Effector CD8-positive, alpha-beta T cell (primary cell): ENCODE data around the gene ELMO1.
"Not testable (repeated sequence)": the region's sequence is repeated elsewhere in the genome, so short reads cannot be mapped to it uniquely, and the experiment has no call there.

Experiments used
- DNase-seq: peaks from one replicate; lab custom pipeline; 2025; lab: John Stamatoyannopoulos, UW

ELMO1 gene

DNA sequence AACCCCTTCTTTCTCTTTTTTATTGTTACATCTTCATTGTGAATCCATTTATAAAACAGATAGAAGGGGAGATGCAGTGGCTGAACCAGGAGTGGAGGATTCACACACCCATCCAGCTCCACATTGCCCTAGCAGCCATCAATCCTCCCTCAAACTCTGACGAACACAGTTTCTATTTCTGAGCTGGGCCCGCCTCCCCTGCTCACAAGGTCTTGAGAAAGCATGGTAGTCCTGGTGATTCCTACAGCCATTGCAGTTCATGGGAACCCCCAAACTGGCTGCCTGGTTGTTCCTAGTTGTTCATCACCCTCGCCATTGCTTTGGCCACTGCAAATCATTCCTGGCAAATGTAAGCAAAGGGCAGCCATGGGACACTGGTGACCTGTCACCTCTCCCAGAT, 465.9 kb downstream of the ELMO1 start:
- no peak for DNase-seq

DNA sequence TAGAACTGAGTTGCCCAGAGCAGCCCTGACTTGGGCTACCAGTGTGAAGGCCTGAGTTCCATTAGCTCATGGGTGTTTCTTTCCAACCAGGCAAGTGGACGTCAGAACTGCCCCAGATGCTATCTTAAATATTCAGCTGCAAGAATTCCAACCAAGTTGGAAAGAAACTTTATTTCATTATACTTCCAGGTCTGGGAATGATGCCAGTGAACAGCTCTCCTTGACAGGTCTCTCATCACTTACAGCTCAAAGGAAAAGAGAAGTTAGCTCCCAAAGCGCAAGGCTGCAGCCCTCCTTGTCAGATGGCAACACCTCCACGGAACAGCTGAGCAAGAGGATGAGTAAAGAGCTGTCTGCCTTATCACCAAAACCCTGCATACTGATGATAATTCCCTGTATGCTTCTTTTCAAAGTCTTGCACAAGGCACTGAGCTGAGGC, 468.8 kb downstream of the ELMO1 start:
- no peak for DNase-seq

DNA sequence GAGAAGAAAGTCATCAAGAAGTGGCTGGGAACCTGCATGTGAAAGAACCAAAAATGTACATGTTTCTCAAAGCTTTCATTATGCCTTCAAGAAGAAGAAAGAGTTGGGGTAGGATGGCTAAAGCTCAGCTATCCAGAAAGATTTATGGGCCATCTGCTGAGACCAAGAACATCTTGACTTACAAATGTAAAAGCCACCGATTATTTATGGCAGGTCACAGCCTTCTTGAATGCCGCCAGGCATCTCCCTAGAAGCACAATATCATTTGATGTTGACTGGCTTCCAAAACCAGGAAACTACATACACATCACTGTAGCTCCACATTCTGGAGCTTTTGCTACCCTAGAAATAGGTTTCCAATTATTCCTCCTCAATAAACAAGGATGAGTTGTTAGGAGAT, 470.2 kb downstream of the ELMO1 start:
- DNase-seq: no peak

DNA sequence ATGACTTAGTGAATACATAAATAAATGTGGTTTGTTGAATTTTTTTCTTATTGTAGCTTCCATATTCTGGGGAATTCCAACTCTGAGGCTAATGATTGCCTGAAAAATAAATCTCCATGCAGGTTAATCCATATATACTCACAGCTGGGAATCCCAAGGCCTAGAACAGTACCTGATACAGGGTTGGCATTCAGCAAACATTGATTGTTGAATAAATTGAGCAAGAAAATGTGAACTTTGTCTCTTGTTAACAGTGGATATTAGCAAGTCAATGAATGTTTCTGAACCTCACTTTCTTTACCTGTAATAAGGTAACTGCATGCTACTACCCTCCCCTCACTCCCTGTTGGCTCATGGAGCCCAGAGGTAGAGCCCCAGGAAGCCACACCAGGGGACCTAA, 470.8 kb downstream of the ELMO1 start:
- DNase-seq: no peak

DNA sequence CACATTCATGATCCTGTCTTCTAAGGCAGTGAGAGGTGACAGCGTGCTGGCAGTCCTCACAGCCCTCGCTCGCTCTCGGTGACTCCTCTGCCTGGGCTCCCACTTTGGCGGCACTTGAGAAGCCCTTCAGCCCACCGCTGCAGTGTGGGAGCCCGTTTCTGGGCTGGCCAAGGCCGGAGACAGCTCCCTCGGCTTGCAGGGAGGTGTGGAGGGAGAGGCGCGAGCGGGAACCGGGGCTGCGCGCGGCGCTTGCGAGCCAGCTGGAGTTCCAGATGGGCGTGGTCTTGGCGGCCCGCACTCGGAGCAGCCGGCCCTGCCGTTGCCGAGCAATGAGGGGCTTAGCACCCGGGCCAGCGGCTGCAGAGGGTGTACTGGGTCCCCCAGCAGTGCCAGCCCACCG, 475.1 kb downstream of the ELMO1 start:
- not testable (repeated sequence) for DNase-seq

DNA sequence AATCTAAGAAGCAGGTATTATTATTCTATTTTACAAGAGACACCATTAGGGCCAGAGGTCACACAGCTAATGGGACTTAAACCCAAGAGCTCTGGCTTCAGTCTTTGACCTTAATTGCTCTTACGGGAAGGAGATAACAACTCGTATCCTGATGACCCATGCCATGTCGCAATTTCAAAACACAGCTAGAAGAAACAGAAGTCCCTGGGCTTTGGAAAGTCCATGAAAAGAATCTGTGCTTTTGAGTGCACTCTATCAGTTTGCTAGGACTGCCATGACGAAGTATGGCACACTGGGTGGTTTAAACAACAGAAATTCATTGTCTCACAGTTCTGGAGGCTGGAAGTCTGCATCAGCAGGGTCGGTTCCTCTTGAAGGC, 476.5 kb downstream of the ELMO1 start:
- no peak for DNase-seq

DNA sequence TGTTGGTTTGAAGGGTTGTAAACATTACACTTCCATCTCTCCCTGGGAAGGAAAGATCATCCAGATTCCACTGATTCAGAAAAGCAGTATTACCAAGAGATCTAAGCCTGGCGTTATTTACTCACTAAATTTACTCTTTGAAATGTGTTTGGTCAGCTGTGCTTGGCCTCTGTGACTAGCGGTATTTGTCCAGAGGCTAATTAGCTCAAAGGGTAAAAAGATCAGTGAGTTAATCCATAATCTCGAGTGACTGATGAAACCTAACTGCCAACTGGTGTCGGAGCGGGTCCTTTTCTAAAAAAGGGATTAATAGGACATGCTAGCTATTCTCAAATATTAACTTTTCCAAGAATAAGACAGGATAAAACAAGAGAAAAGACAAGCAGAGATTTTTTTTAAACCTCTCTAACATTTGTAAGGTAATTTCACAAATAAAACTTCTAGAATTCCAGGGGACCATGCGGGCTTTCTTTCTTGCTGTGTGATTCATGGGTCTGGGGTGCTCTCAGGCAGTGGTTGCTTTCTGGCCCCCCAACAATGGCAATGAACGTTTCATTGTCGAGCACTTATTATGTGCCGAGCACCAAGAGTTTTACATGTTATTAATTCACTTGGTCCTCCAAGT, 477.0 kb downstream of the ELMO1 start:
- DNase-seq: no peak

DNA sequence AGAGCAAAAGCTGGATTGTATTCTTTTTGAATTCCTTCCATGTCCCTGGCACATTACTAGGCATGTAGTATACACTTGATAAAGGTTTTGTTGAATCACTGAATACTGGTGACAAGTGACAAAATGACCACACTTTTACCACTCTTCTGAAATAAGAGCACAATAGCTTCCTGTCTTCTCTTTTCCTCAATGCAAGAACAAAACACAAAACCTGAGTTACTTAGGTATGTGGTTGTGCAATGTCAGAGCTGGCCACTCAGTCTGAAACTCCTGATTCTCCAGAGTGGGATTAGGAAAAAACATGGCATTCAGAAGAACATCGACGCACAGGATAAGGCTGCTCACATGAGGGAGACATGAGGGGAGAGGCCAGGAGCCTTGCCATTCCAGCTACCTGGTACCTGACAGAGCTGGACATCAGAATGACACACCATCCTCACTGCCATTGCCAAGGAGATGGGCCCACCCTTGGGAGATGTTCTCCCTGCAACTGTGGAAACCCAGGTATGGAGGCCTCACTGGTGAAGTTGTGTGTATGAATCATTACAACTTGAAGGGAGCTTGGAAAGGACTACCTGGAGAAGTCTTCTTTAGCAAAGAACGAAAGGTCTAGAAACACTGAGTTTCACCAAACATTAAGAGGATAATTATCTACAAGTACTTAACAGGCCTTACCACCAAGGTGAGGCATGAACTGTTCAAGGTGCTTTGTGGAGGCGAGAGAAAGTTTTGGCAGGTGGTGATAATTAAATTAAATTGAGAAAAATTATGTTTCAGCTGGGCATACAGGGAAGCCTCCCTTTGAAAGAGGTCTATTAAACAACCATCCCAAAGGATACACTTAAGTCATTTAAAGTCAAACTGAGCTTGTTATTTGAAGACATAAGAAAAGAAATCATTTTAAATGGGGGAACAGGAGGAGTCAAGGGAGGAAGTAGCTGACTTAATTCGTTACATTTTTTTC, 477.8 kb downstream of the ELMO1 start:
- no peak for DNase-seq

DNA sequence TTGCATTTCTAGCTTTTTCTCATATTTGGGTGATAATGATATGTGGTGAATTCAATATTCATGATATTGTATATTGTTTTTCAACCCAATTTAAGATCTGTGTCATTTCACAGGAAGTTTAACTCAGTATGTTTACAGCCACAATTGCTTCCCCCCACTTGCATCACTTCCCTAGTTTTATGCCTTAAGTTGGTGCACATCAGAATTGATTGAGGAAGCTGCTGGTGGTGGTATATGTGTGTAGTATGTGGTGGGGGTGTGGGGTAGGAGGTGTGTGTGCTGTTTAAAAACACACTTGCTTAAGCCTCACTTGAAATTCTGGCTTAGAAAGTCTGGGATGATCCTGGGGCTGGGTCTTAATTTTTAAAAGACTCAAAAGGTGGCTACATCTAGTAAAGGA, 479.3 kb downstream of the ELMO1 start:
- no peak for DNase-seq

DNA sequence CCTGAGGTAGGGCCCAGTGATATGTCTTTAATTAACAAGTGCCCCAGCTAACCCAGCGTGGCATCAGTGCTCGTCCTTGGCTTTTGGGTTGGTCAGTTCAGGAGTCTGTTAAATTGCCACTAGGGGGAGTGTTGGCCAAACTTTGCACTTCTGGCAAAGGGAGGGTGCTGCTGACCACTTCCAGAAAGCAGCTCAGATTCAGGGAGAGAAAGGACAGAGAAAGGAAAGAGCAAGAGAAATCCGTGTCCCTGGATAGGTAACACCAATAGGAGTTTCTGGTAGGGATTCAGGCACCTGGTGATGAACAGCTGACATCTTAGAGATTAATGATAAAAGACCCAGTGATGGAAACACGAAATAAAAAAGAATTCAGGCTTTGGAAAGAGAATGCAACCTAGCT, 481.3 kb downstream of the ELMO1 start:
- no peak for DNase-seq

DNA sequence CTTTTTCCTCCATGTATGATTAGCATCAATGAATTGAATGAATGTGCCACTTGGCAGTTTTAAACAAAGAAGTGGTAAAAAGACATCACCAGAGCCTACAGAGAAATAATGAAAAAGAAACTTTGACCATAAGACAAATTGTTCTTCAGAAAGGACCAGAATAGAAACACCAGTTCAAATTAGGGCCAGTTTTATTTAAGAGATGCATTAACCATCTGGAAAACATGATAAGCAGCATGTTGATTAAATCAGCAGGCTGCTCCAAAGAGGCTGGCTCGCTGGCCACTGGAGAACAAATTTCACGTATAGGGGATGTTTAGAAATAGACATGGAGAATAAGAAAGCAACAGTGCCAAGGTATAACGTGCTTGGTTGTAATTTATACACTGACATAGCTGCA, 482.0 kb downstream of the ELMO1 start:
- DNase-seq: no peak

DNA sequence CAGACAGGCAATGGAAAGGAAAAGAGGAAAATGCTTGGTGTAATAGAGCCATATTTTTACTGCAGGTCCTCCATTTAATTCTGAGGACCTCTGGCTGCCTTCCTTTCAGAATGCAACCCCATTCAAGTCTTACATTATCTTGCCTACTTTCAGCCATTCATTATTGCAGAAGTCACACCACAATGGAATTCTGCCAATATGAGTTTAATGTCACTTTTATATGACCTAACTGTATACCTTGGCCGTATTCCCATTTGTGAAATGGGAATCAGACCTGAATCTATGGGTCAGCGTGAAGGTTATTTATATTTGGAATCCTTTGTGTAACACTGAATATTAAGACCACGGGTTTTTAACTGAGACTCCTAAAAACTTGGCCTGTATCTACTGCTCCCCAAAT, 482.6 kb downstream of the ELMO1 start:
- no peak for DNase-seq

DNA sequence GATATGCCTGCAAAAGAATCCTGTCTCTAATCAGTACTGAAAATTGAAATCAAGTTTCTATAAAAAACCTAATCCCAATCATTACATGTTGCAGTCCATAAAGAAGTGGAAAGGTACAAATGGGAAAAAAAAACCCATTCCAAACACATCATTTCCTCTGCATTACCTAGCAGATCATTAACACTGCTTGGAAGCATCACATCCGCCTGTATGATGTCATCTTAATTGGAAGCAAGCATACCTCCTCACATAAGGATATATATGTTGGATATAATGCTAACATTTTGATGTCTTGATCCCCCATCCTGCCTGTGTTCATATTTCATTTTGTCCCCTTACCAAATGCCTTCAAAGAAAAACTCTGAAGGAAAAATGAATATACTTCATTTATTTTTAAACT, 483.0 kb downstream of the ELMO1 start:
- no peak for DNase-seq

DNA sequence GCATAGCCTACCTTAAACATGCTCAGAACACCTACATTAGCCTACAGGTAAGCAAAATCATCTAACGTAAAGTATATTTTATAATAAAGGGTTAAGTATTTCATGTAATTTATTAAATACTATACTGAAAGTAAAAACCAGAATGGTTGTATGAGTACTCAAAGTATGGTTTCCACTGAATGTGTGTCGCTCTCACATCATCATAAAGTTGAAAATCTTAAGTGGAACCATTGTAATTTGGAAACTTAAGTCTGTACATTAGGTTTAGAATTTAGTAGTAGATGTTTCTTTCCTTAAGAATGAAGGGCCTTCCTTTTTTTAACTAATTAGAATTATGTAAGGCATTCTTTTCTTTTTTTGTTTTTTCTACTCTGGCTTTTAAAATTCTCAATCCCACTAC, 484.4 kb downstream of the ELMO1 start:
- no peak for DNase-seq

DNA sequence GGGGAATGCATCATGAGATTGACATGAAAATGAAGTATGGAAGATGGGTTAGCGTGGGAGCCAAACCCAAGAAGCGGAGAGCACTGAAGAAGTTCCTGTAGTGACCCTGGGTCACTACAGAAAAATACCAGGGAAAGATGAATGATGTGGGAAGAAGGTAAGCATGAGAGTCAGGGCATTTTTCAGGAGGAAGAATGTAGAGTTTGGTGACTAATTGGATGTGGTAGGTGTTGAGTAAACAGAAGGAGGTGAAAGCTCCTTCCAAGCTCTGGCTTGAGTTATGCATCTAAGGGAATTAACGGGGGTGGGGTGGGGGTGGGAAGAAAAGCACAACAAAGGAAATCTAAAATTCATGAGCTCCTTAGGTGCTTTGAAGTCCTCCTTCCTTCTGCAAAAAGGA, 486.3 kb downstream of the ELMO1 start:
- no peak for DNase-seq

DNA sequence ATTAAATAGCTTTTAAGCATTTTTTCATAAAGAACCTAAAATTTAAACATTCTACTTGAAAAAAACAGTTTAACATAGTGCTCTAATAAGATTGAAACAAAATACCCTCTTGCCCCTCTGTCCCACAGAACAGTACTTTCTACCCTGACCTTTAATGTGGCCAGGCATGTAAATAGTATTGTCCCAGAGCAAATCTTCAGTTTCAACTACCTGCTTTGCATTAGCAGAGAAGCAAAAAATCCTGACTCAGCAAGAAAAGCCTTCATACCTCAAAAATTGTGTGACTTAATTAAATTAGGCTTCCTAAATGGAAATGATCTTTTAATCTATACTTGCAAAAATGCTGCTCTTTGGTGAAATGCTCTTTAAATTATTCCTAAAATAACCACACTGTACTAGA, 487.0 kb downstream of the ELMO1 start:
- no peak for DNase-seq

DNA sequence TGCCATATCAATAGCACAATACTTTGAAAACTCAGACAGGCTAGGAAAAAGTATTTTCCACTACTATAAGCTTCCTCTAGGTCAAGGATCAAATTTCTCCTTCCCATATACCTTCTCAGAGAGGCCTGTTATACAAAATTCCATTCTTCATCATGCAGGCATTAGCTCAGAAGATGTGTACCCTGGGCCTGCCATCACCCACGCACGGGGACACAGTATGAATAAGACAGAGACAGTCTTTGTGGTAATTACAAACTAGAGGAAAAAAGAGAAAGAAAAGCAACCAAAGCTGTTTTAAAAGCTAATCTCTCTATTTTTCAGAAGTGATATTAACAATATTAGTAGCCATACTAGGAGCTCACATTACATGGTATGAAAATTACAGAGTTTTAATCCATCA, 487.6 kb downstream of the ELMO1 start:
- no peak for DNase-seq

DNA sequence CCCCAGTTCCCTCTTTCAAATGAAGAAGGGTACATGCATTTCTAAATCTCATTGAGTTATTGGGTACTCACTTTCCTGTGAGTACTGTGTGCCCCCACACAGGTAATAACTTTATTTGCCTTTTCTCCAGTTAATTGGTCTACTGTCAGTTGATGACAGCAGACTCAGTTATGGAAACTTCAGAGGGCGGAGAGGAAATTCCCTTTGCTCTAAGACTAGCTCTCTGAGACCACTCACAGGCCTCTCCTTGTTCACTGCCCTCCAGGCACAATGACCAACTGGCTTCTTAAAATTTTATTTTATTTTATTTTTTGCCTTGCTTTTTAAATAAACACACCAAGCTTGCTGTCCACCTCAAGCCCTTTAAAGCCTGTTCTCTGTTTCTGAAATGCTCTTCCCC, 488.6 kb downstream of the ELMO1 start:
- DNase-seq: no peak

DNA sequence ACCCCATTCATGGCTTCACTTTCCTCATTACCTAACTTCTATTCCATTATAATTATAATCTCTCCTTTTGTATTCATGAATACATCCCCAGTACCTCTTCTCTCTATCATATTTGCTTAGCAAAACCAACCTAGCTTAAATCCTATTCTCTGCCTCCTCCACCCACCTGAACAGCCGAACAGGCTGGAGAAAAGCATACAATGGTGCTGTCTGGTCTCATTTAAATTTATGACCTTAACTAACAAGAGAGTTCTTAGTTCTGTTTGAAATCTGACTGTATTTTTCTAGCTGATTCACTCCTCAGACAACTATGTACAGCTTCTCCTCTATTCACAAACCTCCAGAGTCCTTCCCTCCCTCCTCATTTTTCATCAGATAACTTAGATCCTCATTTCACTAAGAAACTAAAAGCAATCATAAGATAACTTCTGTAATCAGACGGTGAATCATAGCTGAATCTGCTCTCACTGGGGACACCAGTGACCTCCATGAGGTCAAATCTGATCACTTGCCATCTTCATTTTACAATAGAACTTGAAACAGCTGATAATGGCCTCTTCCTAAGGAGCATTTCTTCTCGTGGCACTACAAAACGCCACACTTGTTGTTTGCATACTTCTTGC, 490.4 kb downstream of the ELMO1 start:
- DNase-seq: no peak

DNA sequence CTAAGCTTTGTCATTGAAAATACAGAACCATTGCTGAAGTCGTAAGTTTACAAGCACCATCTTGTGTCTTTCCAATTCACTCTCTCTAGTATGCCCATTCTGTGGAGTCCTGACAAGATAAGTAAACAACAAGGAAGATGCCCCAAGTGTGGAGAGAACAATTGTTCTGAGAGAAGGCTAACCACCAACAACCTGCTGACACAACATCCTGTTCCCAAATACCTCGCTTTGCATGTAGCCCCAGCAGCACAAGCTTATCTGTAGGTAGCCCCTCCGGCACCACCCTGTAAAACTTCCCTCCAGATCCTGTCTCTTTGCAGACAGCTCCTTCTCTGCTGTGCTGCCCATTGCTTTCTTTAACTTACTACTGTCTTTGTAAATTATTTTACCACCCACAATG, 491.0 kb downstream of the ELMO1 start:
- no peak for DNase-seq

DNA sequence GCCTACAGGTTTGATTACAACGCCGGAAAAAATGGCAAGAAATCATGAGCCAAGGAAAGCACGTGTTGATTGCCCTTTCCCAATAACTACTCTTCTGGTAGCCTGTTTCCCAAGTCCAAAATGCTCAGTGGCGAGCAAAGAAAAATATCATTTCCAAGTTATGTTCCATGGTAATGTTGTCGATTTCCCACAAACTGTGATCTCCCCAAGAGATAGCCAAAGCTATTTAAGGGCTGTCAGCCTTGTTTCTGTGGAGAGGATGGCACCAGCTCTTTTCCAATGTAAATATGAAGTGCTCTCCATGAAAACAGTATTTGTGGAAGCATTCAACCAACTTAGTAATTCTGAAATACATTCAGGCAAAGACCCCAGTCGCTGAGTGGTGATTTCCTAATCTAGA, 491.9 kb downstream of the ELMO1 start:
- no peak for DNase-seq

DNA sequence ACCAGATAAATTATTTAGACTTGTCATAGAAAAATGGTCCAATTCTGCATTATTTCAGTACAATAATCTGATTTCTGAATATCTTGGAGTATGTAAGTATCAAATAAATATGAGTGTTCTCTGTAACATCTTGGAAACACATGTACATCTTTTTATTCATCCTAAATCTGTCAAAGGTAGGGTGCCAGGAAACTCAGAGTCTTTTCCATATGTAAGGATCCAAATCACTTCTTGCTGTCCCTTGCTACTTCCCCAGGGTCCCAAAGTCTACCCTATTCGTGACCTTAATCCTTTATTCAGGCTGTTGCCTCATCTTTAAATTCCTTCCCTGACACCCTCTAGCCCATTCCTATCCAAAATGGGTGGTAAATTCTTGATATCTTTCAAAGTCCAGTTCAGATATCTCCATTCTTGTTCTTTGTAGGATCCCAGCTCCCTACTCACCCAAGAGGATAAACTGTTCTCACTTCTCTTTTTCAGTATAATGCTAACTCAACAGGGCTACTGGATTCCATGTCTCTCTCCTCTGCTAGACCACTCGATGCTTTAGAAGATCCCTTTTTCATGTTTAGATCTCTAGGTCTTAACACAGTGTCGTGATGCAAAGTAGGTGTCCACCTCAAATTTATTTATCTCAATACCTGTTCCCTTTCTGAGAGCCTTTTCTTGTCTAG, 493.1 kb downstream of the ELMO1 start:
- DNase-seq: no peak
